HG03095 (cell line): ENCODE measurements around the gene NLRC5.

Experiments
- ATAC-seq: cut with Tn5 transposase; IDR thresholded peaks from one replicate; pipeline ENCODE4 v1.9.1; 2021; ENCODE audit warnings: moderate library complexity; ENCODE audit not compliant: unreplicated experiment

The NLRC5 gene

GRCh38 chr16:56988948-56989945 is at the start of gene NLRC5:
TSS of gene NLRC5 (plus strand) at chr16:56989557. CDS start at chr16:57020713, 31,156 bp downstream.
- no peak for ATAC-seq

- ATAC-seq = no peak
Measured at GRCh38 chr16:56939801-56940200, 49.6 kb upstream of the NLRC5 start.

GRCh38 chr16:56941092-56941491 is 48.3 kb upstream of the NLRC5 start:
- no peak for ATAC-seq

- ATAC-seq = no peak
Measured at GRCh38 chr16:56941856-56942331, 47.5 kb upstream of the NLRC5 start.

GRCh38 chr16:56943761-56944375 is 45.5 kb upstream of the NLRC5 start:
- no peak for ATAC-seq

GRCh38 chr16:56944954-56945839 is 44.2 kb upstream of the NLRC5 start:
- peak; percentile 36 for ATAC-seq

- ATAC-seq = no peak
Measured at GRCh38 chr16:56945847-56946527, 43.4 kb upstream of the NLRC5 start.

- no peak for ATAC-seq
Measured at GRCh38 chr16:56946767-56947603, 42.4 kb upstream of the NLRC5 start.

- no peak for ATAC-seq
Measured at GRCh38 chr16:56947604-56947995, 41.8 kb upstream of the NLRC5 start.

- no peak for ATAC-seq
Measured at GRCh38 chr16:56948234-56948633, 41.1 kb upstream of the NLRC5 start.

- no peak for ATAC-seq
Measured at GRCh38 chr16:56950051-56950450, 39.3 kb upstream of the NLRC5 start.

GRCh38 chr16:56950455-56950854 is 38.9 kb upstream of the NLRC5 start:
- ATAC-seq = no peak

GRCh38 chr16:56950881-56951771 is 38.2 kb upstream of the NLRC5 start:
- peak; percentile 38 for ATAC-seq

GRCh38 chr16:56953006-56953405 is 36.4 kb upstream of the NLRC5 start:
- no peak for ATAC-seq

GRCh38 chr16:56956076-56956475 is 33.3 kb upstream of the NLRC5 start:
- no peak for ATAC-seq

- no peak for ATAC-seq
Measured at GRCh38 chr16:56956756-56957155, 32.6 kb upstream of the NLRC5 start.

- no peak for ATAC-seq
Measured at GRCh38 chr16:56960681-56961281, 28.6 kb upstream of the NLRC5 start.

- ATAC-seq = no peak
Measured at GRCh38 chr16:56961386-56961785, 28.0 kb upstream of the NLRC5 start.
